SK-N-SH (cell line): Measurements from ENCODE around the gene FAT1. TPM values are rescaled to one million over a fixed set of nuclear protein-coding genes. Genes with fewer than 3 reads are reported as not detected.

Experiments
- CTCF ChIA-PET: fragments of 300-600, 350-600 bp; formaldehyde crosslinking; extraction: SDS; loops from one replicate; lab custom pipeline; 2021; lab: Yijun Ruan, JAX
- POLR2A ChIA-PET: fragments of 350-600 bp; sonication (Branson Sonifier 250); formaldehyde crosslinking; extraction: SDS; loops from one replicate; lab custom pipeline; 2020; ENCODE audit warnings: antibody characterized with exemption, inconsistent platforms; lab: Yijun Ruan, JAX
- DNase-seq: peaks from one replicate; pipeline ENCODE4 v3.0.0; 2012
- H2AFZ ChIP-seq: fragments of 200-600 bp; sonication (generic); 2 replicates; pipeline ENCODE4 v1.8.1; 2016; ENCODE audit warnings: antibody characterized with exemption, mild to moderate bottlenecking, low read depth
- H3F3A ChIP-seq: fragments of 200-600 bp; sonication (generic); replicated peaks from 2 replicates; pipeline ENCODE3; 2016; ENCODE audit warnings: antibody characterized with exemption, mild to moderate bottlenecking; ENCODE audit not compliant: insufficient read depth
- H3K27ac ChIP-seq, 2 experiments: fragments of 200-500 bp in 1 of 2; fragments of 200-600 bp in 1 of 2; sonication (Bioruptor generic) in 1 of 2; sonication (generic), shearing (Covaris generic) in 1 of 2; 2 replicates each; pipeline versions ENCODE4 v1.5.1 to v1.6.1; 2014 to 2016; ENCODE audit warnings: low read depth in 2 of 2, inconsistent platforms in 1 of 2, low read length in 1 of 2, mild to moderate bottlenecking in 1 of 2, mixed read lengths in 1 of 2
- H3K27me3 ChIP-seq: fragments of 200-600 bp; sonication (generic), shearing (Covaris generic); 2 replicates; pipeline ENCODE4 v1.6.1; 2016; ENCODE audit warnings: mixed run types; ENCODE audit not compliant: insufficient read depth
- H3K36me3 ChIP-seq, 2 experiments: fragments of 200-500 bp in 1 of 2; fragments of 200-600 bp in 1 of 2; sonication (Bioruptor generic) in 1 of 2; sonication (generic) in 1 of 2; replicated peaks in 1 of 2; 2 replicates each; pipeline versions ENCODE3 to v1.5.1; 2014 to 2016; ENCODE audit warnings: low read length in 1 of 2, mild to moderate bottlenecking in 1 of 2; ENCODE audit not compliant: insufficient read depth in 2 of 2, control insufficient read depth in 1 of 2
- H3K4me1 ChIP-seq, 2 experiments: fragments of 200-500 bp in 1 of 2; fragments of 200-600 bp in 1 of 2; sonication (Bioruptor generic) in 1 of 2; sonication (generic), shearing (Covaris generic) in 1 of 2; 2 replicates each; pipeline versions ENCODE4 v1.5.1 to v1.6.1; 2014 to 2016; ENCODE audit warnings: low read depth in 1 of 2, low read length in 1 of 2, mixed run types in 1 of 2; ENCODE audit not compliant: insufficient read depth in 2 of 2, control insufficient read depth in 1 of 2
- H3K4me2 ChIP-seq: fragments of 200-600 bp; sonication (generic), shearing (Covaris generic); 2 replicates; pipeline ENCODE4 v1.6.1; 2017; ENCODE audit warnings: mixed run types
- H3K4me3 ChIP-seq, 2 experiments: fragments of 200-500 bp in 1 of 2; fragments of 200-600 bp in 1 of 2; sonication (Bioruptor generic) in 1 of 2; sonication (generic), shearing (Covaris generic) in 1 of 2; 2 replicates each; pipeline versions ENCODE4 v1.5.1 to v1.8.1; 2014 to 2016; ENCODE audit warnings: low read depth in 2 of 2, inconsistent platforms in 1 of 2, low read length in 1 of 2, mild to moderate bottlenecking in 1 of 2, mixed read lengths in 1 of 2, moderate library complexity in 1 of 2
- H3K79me2 ChIP-seq: fragments of 200-600 bp; sonication (generic); 2 replicates; pipeline ENCODE4 v1.8.1; 2017; ENCODE audit warnings: mild to moderate bottlenecking; ENCODE audit not compliant: insufficient read depth
- H3K9ac ChIP-seq: fragments of 200-600 bp; sonication (generic); 2 replicates; pipeline ENCODE4 v1.6.1; 2017; ENCODE audit warnings: mixed run types
- H3K9me2 ChIP-seq: fragments of 200-600 bp; sonication (generic); 2 replicates; pipeline ENCODE4 v1.6.1; 2017; ENCODE audit warnings: mixed run types
- H3K9me3 ChIP-seq: fragments of 200-600 bp; sonication (generic); 2 replicates; pipeline ENCODE4 v1.6.1; 2017; ENCODE audit warnings: mixed run types, mild to moderate bottlenecking, moderate library complexity
- H4K20me1 ChIP-seq: fragments of 200-600 bp; sonication (generic); 2 replicates; pipeline ENCODE4 v1.6.1; 2017; ENCODE audit warnings: mild to moderate bottlenecking, mixed run types; ENCODE audit not compliant: insufficient read depth
- EZH2phosphoT487 ChIP-seq: fragments of 200-600 bp; sonication (generic); IDR thresholded peaks from 2 replicates; pipeline ENCODE4 v1.6.1; 2017; ENCODE audit warnings: low read depth, mixed run types, mild to moderate bottlenecking, antibody characterized with exemption, moderate library complexity, borderline replicate concordance
- FOXM1 ChIP-seq: IDR thresholded peaks from 2 replicates; pipeline ENCODE4 v1.4.0; 2012; ENCODE audit warnings: low read depth, mild to moderate bottlenecking
- GABPA ChIP-seq: IDR thresholded peaks from 2 replicates; pipeline ENCODE4 v1.4.0; 2012; ENCODE audit warnings: low read depth, mild to moderate bottlenecking
- GATA2 ChIP-seq: sonication (generic); formaldehyde crosslinking; IDR thresholded peaks from 2 replicates; pipeline ENCODE4 v1.5.0; 2020; ENCODE audit warnings: mild to moderate bottlenecking, missing genetic modification reagents
- NRF1 ChIP-seq: IDR thresholded peaks from 2 replicates; pipeline ENCODE4 v1.6.1; 2012; ENCODE audit warnings: low read depth, mild to moderate bottlenecking, low read length
- POLR2AphosphoS5 ChIP-seq: IDR thresholded peaks from 2 replicates; pipeline ENCODE4 v1.6.1; 2012; ENCODE audit warnings: low read depth, low read length
- RAD21 ChIP-seq: IDR thresholded peaks from 2 replicates; pipeline ENCODE4 v1.6.1; 2012; ENCODE audit warnings: mild to moderate bottlenecking, low read length
- RCOR1 ChIP-seq: fragments of 150-350 bp; IDR thresholded peaks from 2 replicates; pipeline ENCODE4 v1.6.1; 2017; ENCODE audit warnings: antibody characterized with exemption, low read length
- RFX5 ChIP-seq: IDR thresholded peaks from 2 replicates; pipeline ENCODE4 v1.6.1; 2012; ENCODE audit warnings: mild to moderate bottlenecking, improper control_type of control experiment, low read length
- SIN3A ChIP-seq: IDR thresholded peaks from 2 replicates; pipeline ENCODE4 v1.6.1; 2012; ENCODE audit warnings: low read depth, mild to moderate bottlenecking, low read length, moderate library complexity, borderline replicate concordance
- SMC3 ChIP-seq: IDR thresholded peaks from 2 replicates; pipeline ENCODE4 v1.6.1; 2012; ENCODE audit warnings: low read depth, low read length, improper control_type of control experiment
- TAF1 ChIP-seq: IDR thresholded peaks from 2 replicates; pipeline ENCODE4 v1.6.1; 2012; ENCODE audit warnings: low read depth, mild to moderate bottlenecking, low read length, moderate library complexity, borderline replicate concordance
- YY1 ChIP-seq: IDR thresholded peaks from 2 replicates; pipeline ENCODE4 v1.4.0; 2012; ENCODE audit warnings: low read depth, mild to moderate bottlenecking
- WGBS: methylation state at CpG from one replicate; pipeline ENCODE4 v1.1.6; 2017; ENCODE audit warnings: low lambda C conversion rate; 5-methylcytosine and 5-hydroxymethylcytosine counted together
- polyA plus RNA-seq, 3 experiments: library from polyadenylated mRNA; depleted of rRNA; stranded (reverse); fragments of >200 nt; gene quantifications; 2 replicates each; pipeline ENCODE4 v1.2.3, GENCODE V29; 2012
- TF ChIP-seq, protein P1 (sequence below): IDR thresholded peaks from 2 replicates; pipeline ENCODE4 v1.4.0; 2012; ENCODE audit warnings: low read depth
- TF ChIP-seq, protein P2 (sequence below): IDR thresholded peaks from 2 replicates; pipeline ENCODE4 v1.4.0; 2012; ENCODE audit warnings: low read depth, borderline replicate concordance
- TF ChIP-seq, protein P3 (sequence below): fragments of 150-350 bp; IDR thresholded peaks from 2 replicates; pipeline ENCODE4 v1.6.1; 2017; ENCODE audit warnings: antibody characterized with exemption, low read length, low read depth, borderline replicate concordance

FAT1 gene
- polyA plus RNA-seq, 1 of the 3 experiments (the other 2 are of a cell fraction): 41.3 TPM

- no peak overlapping the region for H3K9ac ChIP-seq
- POLR2A ChIA-PET: no interaction called here
- H3K4me2 ChIP-seq: no peak overlapping the region
- no peak overlapping the region for H3K27ac ChIP-seq
- H3K79me2 ChIP-seq: no peaks in the 10 kb centered on the region
- CTCF ChIA-PET: interaction anchor here (2.6 kb wide), 1 partner anchor 12 kb away, joined by 10 read pairs; no protein-coding TSS in a partner anchor
- no peaks in the 10 kb centered on the region; the same call in 1 of the 2 replicates for H3K27me3 ChIP-seq
- H3F3A ChIP-seq: peaks cover 8% of the 10 kb centered on the region
- no peaks in the 10 kb centered on the region; a peak in 1 of 4 replicates for H3K4me1 ChIP-seq
- 40% methylated on average over 4 of the region's 4 CpGs for WGBS
- no peaks in the 10 kb centered on the region for H3K9me3 ChIP-seq
- H2AFZ ChIP-seq: no peak overlapping the region
- DNase-seq: no peak
- H3K36me3 ChIP-seq: no peaks in the 10 kb centered on the region
- H4K20me1 ChIP-seq: no peaks in the 10 kb centered on the region
- H3K4me3 ChIP-seq: no peak overlapping the region
- no peak for TF ChIP-seq NRF1
- TF ChIP-seq GATA2: no peak
- TF ChIP-seq, protein P1, sequence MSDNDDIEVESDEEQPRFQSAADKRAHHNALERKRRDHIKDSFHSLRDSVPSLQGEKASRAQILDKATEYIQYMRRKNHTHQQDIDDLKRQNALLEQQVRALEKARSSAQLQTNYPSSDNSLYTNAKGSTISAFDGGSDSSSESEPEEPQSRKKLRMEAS: no peak
- no peak for TF ChIP-seq FOXM1
- no peak for TF ChIP-seq EZH2phosphoT487
- TF ChIP-seq SMC3: no peak
- no peak for TF ChIP-seq RAD21
- TF ChIP-seq YY1: no peak
- no peaks in the 10 kb centered on the region for H3K9me2 ChIP-seq
Measured at GRCh38 chr4:186737427-186737826, 13.8 kb upstream of the FAT1 start.

GRCh38 chr4:186736466-186736865 is 12.8 kb upstream of the FAT1 start:
- Histone ChIP-seq H3K4me3 (no peak overlapping the region), H3K4me2 (no peak overlapping the region), H3K4me1 (no peaks in the 10 kb centered on the region; a peak in 1 of 4 replicates), H3F3A (peaks cover 8% of the 10 kb centered on the region), H3K9ac (no peak overlapping the region), H3K9me2 (no peaks in the 10 kb centered on the region), H3K27me3 (no peaks in the 10 kb centered on the region; the same call in 1 of the 2 replicates), H3K79me2 (no peaks in the 10 kb centered on the region), H2AFZ (no peak overlapping the region), H3K36me3 (no peaks in the 10 kb centered on the region), H3K27ac (no peak overlapping the region), H3K9me3 (no peaks in the 10 kb centered on the region), H4K20me1 (no peaks in the 10 kb centered on the region)
- no peak for TF ChIP-seq NRF1
- TF ChIP-seq RAD21: no peak
- TF ChIP-seq POLR2AphosphoS5: no peak
- no peak for TF ChIP-seq RCOR1
- TF ChIP-seq SIN3A: no peak
- TF ChIP-seq TAF1: no peak
- TF ChIP-seq YY1: no peak
- TF ChIP-seq, protein P2, sequence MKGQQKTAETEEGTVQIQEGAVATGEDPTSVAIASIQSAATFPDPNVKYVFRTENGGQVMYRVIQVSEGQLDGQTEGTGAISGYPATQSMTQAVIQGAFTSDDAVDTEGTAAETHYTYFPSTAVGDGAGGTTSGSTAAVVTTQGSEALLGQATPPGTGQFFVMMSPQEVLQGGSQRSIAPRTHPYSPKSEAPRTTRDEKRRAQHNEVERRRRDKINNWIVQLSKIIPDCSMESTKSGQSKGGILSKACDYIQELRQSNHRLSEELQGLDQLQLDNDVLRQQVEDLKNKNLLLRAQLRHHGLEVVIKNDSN: no peak
- TF ChIP-seq, protein P3, sequence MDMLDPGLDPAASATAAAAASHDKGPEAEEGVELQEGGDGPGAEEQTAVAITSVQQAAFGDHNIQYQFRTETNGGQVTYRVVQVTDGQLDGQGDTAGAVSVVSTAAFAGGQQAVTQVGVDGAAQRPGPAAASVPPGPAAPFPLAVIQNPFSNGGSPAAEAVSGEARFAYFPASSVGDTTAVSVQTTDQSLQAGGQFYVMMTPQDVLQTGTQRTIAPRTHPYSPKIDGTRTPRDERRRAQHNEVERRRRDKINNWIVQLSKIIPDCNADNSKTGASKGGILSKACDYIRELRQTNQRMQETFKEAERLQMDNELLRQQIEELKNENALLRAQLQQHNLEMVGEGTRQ: no peak
- no peak for TF ChIP-seq RFX5
- no peak for TF ChIP-seq GABPA
- TF ChIP-seq EZH2phosphoT487: no peak
- POLR2A ChIA-PET: no interaction called here
- WGBS: 51% methylated on average over 6 of the region's 6 CpGs
- DNase-seq: no peak
- CTCF ChIA-PET: no interaction called here
